GM19035 (cell line): ENCODE measurements around the gene PARK7.
"Not testable (repeated sequence)": the region's sequence is repeated elsewhere in the genome, so short reads cannot be mapped to it uniquely, and the experiment has no call there.

Experiments used
- ATAC-seq: cut with Tn5 transposase; IDR thresholded peaks from one replicate; pipeline ENCODE4 v1.9.1; 2021; ENCODE audit not compliant: unreplicated experiment

The PARK7 gene

DNA sequence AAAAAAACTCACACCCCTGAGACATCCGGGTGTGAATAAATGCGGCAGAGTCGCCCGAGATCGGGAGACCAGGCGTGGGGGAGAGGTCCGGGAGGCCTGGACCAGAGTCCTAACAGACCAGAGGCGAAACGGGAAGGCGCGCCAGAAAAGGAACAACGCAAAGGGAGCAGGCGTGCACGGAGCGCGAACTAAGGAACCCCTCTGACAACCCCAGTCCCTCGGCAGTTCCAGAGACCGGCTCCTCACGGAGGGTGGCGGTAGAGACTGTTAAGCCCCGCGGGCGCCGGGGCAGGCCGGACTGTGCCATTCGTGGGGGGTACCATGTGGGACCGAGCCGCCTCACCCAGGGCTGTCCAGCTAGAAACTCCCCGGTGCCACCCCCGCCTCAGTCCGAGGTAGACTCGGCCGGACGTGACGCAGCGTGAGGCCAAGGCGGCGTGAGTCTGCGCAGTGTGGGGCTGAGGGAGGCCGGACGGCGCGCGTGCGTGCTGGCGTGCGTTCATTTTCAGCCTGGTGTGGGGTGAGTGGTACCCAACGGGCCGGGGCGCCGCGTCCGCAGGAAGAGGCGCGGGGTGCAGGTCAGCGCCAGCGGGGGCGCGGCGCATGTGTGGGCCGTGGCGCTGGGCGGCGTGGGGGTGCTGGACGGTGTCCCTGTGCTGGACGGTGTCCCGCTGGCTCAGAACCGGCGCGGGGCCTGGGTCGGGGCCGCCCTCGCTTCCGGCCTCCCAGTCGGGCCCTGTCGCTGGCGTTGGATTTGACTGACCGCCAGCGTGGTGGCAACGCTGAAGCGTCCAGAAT is at the start of gene PARK7:
PARK7 (plus strand) TSS at position 496 of the 798 bp plus-strand sequence. CDS start 1,075 bp downstream, outside the sequence.
- ATAC-seq, result peak; percentile 96

DNA sequence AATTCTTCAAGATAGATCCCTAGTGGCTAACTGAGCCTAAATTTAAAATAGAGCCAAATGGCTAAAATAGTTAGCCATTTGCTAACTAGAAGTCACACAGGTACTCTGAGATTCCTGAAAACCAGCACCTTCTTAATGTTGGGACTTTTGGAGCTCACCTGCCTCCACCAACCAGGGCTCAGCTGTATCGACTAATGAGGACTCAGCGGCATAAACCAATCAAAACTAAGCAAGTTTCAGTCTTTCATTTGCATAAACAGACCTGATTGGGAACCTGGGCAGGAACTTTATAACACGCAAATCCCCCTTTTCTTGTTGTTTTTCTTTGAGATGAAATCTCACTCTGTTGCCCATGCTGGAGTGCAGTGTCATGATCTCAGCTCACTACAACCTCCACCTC is 49.4 kb upstream of the PARK7 start:
- no peak for ATAC-seq

DNA sequence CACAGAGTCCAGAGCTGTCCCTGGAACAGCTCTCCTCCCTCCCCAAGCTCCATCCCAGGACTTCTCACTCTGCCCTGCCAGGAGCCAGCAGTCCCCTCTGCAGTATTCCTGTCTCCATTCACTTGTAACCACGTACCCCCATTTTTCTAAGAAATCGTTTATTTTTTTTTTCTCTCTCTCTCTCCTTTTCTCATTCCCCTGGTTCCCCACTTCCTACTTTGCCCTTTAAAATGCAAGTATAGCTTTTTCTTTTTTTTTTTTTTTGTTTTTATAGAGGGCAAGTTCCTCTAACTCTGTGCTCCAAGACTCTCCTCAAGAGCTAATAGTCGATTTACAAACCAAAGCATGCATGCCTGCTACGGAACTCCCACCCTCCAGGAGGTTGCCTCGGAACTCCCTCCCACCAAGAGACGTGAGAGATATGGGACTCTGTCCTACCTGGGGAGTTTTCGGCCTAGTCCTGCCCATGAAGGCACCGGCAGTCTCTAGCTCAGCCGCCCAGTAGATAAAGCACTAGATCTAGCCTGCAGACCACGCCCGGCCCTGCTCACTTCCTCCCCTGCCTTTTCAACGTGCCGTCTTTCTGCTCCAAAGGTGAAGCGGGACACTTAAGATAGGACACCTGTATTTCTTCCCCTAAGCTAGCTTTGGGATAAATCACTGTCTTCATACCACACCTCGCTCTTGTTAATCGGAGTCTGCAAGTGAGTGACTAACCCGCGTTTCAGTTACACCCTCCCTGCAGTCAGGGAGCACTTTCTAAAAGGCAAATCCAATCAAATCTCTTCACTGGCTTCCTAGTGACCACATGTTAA is 48.6 kb upstream of the PARK7 start:
- ATAC-seq, result no peak

DNA sequence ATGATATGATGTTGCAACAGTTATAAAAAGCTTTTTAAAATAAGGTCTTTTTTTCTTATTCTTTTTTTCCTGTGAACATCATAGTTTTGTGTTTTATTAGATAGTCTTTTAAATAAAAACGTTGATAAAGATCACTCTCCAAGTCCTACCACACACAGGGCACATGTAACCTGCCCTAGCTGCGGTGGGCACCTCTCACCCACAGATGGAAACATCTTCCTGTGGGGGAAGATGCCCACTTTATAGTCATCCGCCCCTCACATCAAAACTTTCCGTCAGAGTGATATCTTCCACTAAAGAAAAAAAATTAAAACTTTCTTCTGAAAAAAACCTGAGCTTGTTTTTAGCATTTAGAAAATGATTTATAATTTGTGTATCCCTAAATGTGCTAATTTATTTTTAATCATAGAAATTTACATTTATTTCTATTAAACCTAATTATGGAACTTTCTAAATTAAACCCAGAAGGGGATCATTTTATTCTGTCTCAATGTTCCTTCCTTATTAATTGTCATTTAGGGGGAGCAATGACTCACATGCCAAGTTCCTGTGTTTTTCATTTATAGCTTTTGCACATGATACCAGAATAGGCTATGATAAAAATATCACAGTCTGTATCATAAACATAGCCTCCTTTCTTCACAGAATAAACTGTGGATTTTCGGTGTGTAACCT is 45.5 kb upstream of the PARK7 start:
- ATAC-seq, result no peak

DNA sequence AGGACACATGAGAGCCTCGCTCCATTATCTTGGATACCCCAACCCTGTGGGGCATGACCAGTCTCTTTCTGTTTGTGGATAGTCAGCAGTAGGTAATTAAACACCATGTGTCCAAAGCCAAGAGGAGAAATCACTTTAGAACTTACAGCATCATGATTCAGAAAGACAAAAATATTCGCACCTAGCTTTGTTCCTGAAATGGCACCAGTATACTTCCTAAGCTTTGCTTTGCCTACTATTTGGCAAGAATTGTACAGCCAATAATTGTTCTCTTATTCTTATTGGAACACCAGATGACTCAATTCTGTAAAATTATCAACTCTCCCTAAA is 45.0 kb upstream of the PARK7 start:
- no peak for ATAC-seq

DNA sequence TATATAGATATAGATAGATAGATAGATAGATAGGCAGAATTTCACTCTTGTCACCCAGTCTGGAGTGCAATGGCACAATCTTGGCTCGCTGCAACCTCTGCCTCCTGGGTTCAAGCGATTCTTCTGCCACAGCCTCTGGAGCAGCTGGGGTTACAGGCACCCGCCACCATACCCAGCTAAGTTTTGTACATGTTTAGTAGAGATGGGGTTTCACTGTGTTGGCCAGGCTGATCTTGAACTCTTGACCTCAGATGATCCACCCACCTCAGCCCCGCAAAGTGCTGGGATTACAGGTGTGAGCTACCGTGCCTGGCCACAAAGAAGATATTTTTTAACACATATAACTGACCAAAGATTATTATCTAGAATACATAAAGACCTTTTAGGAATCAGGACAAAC is 43.5 kb upstream of the PARK7 start:
- not testable (repeated sequence) for ATAC-seq

DNA sequence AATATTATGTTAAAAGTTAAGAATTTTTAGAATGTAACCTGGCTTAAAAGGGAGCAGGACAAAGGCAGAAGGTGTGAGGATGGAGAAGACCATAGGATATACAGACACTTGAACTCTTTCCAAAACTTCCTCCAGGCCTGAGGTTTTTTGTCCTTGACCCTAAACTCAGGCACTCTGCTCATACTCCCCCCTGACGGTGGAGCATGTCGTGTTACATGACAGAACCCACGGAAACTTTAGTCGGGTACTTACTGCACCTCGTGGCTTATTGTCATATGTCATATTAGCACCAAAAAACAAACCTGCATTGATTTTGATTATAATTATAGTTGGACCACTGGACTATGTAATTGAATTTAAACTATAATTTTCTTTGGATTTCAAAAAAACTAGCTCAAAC is 41.6 kb upstream of the PARK7 start:
- no peak for ATAC-seq

DNA sequence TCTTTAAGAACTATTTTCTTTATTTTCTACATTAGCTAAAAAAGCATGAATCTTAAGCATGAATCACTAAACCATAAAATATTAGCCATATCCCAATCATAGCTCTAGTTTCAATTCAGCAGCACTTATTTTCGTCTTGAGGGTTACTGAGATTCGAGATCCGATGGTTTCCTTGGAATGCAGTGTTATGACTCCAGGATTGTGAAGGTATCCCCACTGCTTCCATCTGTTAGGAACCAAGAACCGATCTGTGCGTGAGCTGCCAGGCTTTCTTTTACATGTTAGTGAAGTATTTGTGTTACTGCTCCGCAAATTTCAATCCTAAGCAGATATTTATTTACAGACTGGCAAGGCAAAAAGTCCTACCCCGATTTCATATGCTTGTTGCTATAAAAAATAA is 39.7 kb upstream of the PARK7 start:
- no peak for ATAC-seq

DNA sequence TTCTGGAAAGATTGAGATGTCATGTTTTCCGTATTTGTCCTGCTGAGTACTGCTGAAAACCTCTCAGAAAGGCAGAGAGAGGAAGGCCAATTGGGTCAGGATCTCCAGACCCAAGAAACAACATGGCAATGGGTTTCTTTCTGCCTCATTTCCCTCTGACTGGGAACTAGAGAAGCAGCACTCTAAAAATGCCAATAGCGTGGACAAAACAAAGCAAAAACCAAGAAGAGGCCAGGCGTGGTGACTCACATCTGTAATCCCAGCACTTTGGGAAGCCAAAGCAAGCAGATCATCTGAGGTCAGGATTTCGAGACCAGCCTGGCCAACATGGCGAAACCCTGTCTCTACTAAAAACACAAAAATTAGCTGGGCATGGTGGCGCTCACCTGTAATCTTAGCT is 39.2 kb upstream of the PARK7 start:
- no peak for ATAC-seq

DNA sequence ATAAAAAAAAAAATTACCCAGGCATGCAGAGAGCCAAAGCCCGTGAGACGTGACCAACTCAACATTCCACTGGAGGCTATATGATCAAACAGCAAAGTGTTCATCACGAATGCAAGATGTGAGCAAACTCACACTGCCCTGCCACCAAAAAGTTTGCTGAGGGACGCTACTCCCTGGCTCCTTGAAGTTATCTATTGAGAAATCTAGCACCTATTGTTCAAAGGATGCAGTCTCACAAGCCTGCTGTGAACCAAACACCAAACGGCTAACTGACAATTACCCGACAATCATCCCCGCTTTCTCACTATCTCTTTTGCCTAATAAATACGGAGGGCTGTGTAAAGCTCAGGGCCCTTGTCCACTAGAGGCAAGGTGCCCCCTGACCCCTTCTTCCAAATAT is 34.5 kb upstream of the PARK7 start:
- not testable (repeated sequence) for ATAC-seq

DNA sequence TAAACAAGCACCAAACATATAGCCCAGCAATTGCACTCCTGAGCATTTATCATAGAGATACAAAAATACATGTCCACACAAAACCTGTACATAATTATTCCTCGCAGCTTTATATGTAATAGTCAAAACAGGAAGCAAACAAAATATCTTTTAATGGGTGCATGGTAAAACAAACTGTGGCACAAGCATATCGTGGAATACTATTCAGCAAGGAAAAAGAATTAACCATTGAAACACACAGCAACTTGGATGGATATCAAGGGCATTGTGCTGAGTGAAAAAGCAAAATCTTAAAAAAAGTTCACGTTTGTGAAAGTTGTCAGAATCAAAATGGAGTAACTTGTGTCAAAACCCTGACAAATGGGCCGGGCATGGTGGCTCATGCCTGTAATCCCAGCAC is 33.3 kb upstream of the PARK7 start:
- ATAC-seq, result no peak

DNA sequence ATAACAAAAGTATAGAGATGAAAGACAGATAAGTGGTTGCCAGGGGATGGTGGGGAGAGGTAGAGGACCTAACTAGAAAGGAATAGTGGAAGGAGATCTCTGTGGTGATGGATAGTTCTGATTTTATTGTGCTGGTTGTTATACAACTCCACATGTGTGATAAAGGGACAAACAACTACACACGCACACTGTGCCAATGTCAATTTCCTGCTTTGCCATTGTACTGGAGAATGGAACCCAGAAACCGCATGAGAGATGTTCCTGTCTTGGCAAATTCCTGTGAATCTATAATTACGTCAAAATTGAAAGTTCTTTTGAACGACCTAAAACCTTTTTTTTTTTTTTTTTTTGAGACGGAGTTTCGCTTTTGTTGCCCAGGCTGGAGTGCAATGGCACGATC is 31.9 kb upstream of the PARK7 start:
- no peak for ATAC-seq

DNA sequence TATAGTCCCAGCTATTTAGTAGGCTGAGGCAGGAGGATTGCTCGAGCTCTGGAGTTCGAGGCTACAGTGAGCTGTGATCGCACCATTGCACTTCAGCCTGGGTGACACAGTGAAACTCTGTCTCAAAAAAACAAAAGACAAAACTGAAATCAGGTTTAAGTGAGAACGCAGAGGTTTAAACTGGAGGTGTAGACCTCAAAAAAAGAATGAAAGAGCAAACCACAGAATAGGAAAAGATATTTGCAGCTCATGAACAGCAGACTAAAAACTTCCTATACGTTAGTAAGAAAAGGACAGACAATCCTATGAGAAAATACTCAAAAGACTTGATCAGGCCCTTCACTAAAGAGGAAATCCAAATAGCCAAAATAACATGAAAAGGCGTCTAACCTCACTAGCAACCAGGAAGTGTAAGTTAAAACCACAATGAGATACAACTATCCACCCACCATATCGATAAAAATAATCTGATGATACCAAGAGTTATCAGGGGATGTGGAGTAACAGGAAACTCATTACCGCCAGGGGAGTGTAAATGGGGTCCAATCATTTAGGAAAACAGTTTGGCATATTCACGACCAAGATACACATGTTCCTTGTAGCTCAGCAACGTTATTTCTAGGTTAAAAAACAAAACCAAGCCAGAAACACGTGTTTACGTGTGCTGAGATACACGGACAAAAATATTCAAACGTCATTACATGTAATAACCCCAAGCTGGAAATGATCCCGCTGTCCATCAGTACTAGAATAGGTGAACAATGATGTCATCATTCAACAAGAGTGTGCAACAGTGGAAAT is 30.7 kb upstream of the PARK7 start:
- ATAC-seq, result no peak

DNA sequence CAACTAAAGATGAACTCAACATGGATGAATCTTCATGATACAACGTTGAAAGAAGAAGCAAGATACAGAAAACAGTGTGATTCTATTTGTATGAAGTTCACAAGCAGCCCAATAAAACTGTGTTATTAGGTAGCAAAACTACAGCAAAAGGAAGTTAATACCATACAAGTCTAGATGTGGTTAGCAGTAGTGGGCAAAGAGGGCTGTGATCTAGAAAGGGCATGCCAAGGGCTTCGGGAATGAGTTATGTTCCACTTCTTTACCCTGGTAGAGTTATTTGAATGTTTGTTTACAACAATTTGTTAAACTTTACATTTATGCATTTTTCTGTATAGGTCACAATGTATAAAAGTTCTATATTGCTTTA is 30.1 kb upstream of the PARK7 start:
- no peak for ATAC-seq

DNA sequence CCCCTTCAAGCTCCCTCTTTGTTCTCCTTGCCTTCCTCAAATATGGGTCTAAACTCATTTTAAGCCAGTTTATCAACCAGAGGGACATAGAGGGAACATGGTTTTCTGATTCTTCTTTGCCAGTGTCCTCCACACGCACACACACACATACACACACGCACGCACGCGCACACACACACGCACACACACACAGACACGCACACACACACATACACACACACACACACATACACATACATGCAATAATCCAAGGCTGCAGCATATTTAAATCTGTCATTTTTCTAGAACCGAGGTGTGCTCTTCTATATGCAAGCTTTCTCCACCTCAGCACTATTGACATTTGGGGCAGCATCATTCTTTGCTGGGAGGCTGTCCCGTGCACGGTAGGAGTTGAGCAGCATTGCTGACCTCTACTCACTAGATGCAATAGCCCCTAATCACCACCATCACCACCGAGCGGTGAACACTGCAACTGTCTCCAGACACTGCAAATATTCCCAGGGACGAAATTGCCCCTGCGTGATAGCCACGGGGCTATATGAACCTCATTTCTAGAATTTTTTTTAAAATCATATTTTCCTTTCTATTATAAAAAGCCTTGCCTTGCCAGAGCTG is 28.9 kb upstream of the PARK7 start:
- ATAC-seq, result no peak

DNA sequence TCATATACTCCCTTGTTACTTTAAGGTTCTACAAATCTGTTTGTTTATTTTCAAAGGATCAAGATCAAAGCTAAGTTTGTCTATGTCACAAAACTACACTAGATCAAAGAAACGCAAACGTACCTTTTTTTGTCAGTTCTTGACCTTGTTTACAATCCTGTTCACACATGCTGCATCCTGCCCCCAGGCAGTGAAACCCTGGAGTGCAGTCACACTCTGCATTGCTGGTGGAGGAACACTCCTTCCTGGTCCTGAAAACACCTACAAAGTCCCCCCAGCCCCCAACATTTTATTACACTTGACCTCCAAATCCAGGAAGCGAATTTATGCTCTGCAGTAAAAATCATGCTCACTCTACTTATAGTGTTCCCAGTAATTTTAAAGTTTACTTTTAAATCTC is 23.4 kb upstream of the PARK7 start:
- no peak for ATAC-seq

DNA sequence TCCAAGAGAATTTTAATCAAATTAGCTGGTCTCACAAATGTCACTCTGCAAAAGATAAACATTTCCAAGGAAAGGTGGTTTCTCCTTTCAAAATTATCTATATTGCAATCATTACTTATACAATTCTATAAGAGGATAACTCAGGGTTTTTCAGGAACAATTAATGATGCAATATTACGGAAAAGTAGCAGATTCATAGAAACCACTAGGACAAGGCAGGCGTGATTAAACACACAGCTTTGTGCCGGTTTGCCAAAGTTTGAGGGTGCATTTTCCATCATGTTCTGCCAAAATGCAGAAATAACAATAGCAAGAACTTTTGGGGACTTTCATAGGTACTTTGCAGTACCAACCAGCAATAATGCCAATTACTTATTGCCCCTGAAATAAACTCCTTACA is 21.5 kb upstream of the PARK7 start:
- no peak for ATAC-seq

DNA sequence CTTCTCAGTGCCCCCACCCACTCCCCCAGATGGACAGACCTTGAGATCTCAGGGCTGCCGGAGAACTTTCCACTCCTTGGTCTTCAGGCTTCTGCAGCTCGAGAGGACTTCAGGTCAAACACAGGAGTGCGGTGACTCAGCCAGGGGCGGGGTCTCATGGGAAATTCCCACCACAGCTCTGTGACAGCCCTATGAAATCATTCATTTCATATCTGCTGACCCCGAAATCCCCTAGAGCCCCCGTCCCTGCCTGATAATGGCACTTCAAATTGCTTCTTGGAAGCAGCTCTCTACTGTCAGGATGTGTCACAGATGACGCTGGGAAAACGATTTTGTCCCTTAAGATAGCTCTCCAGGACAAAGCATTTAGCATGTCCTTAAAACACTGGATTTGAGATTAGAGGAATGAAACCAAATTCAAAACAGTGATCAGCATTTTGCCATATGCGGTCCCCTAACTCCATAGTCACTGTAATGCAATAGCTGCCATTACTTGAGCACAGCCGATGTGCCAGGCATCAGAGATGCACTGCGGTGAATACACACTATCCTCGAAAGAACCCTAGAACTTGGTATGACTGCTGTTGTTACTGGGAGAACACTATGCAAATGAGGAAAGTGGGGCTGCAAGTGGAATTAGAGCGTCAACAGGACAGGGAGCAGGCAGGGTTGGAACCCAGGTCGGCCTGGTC is 20.6 kb upstream of the PARK7 start, which contains the start of gene TNFRSF9:
TNFRSF9 (minus strand) TSS at position 95 of the 692 bp plus-strand sequence. CDS start 845 bp downstream, outside the sequence.
- ATAC-seq, result no peak

DNA sequence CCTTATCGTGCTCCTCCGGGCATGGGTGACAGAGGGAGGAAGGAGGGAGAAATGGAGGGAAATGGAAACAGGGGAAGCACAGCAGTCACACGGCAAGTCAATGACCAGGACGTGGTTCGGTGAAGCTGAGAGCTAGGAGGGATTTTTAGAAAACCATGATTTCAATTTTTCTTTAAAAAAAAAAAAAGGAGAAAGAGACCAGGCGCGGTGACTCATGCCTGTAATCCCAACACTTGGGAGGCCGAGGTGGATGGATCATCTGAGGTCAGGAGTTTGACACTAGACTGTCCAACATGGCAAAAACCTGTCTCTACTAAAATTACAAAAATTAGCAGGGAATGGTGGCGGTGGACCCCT is 20.1 kb upstream of the PARK7 start:
- ATAC-seq, result no peak
